Ishikawa (cell line): ENCODE results near the gene ACSL6.

ENCODE experiments used
- CEBPB ChIP-seq: IDR thresholded peaks from 2 replicates; pipeline ENCODE4 v1.6.1; 2012
- CREB1 ChIP-seq: IDR thresholded peaks from 2 replicates; pipeline ENCODE4 v1.6.1; 2012; ENCODE audit warnings: low read depth
- EGR1 ChIP-seq: IDR thresholded peaks from 2 replicates; pipeline ENCODE4 v1.6.1; 2012
- EP300 ChIP-seq: IDR thresholded peaks from 2 replicates; pipeline ENCODE4 v1.6.1; 2012; ENCODE audit warnings: borderline replicate concordance
- FOXM1 ChIP-seq: IDR thresholded peaks from 2 replicates; pipeline ENCODE4 v1.6.1; 2012; ENCODE audit warnings: low read depth, borderline replicate concordance
- NFIC ChIP-seq: IDR thresholded peaks from 2 replicates; pipeline ENCODE4 v1.6.1; 2012
- RAD21 ChIP-seq: IDR thresholded peaks from 2 replicates; pipeline ENCODE4 v1.6.1; 2012; ENCODE audit warnings: low read depth
- TAF1 ChIP-seq: IDR thresholded peaks from 2 replicates; pipeline ENCODE4 v1.6.1; 2012; ENCODE audit warnings: low read depth, mild to moderate bottlenecking
- TCF12 ChIP-seq: IDR thresholded peaks from 2 replicates; pipeline ENCODE4 v1.6.1; 2012; ENCODE audit warnings: low read depth
- TEAD4 ChIP-seq: IDR thresholded peaks from 2 replicates; pipeline ENCODE4 v1.6.1; 2012
- YY1 ChIP-seq: IDR thresholded peaks from 2 replicates; pipeline ENCODE4 v1.6.1; 2012; ENCODE audit warnings: low read depth
- ZBTB7A ChIP-seq: IDR thresholded peaks from 2 replicates; pipeline ENCODE4 v1.6.1; 2012; ENCODE audit warnings: low read depth
- TF ChIP-seq, protein P1 (sequence below): IDR thresholded peaks from 2 replicates; pipeline ENCODE4 v1.6.1; 2012; ENCODE audit warnings: low read depth, mild to moderate bottlenecking
- TF ChIP-seq, protein P2 (sequence below): IDR thresholded peaks from 2 replicates; pipeline ENCODE4 v1.6.1; 2012
- TF ChIP-seq, protein P3 (sequence below): IDR thresholded peaks from 2 replicates; pipeline ENCODE4 v1.6.1; 2012

ACSL6 gene

GRCh38 chr5:131983244-131983771, 28.1 kb downstream of the ACSL6 start:
- TF ChIP-seq, protein P1, sequence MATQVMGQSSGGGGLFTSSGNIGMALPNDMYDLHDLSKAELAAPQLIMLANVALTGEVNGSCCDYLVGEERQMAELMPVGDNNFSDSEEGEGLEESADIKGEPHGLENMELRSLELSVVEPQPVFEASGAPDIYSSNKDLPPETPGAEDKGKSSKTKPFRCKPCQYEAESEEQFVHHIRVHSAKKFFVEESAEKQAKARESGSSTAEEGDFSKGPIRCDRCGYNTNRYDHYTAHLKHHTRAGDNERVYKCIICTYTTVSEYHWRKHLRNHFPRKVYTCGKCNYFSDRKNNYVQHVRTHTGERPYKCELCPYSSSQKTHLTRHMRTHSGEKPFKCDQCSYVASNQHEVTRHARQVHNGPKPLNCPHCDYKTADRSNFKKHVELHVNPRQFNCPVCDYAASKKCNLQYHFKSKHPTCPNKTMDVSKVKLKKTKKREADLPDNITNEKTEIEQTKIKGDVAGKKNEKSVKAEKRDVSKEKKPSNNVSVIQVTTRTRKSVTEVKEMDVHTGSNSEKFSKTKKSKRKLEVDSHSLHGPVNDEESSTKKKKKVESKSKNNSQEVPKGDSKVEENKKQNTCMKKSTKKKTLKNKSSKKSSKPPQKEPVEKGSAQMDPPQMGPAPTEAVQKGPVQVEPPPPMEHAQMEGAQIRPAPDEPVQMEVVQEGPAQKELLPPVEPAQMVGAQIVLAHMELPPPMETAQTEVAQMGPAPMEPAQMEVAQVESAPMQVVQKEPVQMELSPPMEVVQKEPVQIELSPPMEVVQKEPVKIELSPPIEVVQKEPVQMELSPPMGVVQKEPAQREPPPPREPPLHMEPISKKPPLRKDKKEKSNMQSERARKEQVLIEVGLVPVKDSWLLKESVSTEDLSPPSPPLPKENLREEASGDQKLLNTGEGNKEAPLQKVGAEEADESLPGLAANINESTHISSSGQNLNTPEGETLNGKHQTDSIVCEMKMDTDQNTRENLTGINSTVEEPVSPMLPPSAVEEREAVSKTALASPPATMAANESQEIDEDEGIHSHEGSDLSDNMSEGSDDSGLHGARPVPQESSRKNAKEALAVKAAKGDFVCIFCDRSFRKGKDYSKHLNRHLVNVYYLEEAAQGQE, result no peak
- TF ChIP-seq EP300 (no peak), CEBPB (no peak), TCF12 (no peak), ZBTB7A (no peak), TAF1 (no peak), CREB1 (no peak), TEAD4 (no peak), FOXM1 (no peak), EGR1 (no peak), NFIC (no peak), YY1 (no peak)
- TF ChIP-seq, protein P2, sequence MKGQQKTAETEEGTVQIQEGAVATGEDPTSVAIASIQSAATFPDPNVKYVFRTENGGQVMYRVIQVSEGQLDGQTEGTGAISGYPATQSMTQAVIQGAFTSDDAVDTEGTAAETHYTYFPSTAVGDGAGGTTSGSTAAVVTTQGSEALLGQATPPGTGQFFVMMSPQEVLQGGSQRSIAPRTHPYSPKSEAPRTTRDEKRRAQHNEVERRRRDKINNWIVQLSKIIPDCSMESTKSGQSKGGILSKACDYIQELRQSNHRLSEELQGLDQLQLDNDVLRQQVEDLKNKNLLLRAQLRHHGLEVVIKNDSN, result no peak
- TF ChIP-seq, protein P3, sequence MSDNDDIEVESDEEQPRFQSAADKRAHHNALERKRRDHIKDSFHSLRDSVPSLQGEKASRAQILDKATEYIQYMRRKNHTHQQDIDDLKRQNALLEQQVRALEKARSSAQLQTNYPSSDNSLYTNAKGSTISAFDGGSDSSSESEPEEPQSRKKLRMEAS, result no peak

DNA sequence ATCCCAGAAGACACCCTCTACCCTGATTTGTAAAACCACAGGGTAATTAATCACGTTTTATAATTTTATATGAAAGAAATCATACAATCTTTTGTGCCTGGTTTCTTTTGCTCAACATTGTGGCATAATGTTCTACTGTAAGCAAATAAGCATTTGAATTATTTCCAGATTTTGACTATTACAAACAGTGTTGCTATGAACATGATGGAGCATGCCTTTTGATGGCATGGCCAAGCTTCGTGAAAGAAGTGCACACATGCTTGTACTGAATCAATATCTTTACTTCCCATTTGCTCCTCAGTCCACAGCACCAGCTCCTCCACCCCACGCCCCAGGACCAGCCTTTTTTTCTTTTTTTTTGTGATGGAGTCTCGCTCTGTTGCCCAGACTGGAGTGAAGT, 29.9 kb downstream of the ACSL6 start:
- no peak for TF ChIP-seq RAD21
- no peak for TF ChIP-seq CREB1
- TF ChIP-seq EP300, result no peak
- no peak for TF ChIP-seq CEBPB
- TF ChIP-seq, protein P2, result no peak
- TF ChIP-seq YY1, result no peak

GRCh38 chr5:131980696-131981095, 30.8 kb downstream of the ACSL6 start:
- TF ChIP-seq TEAD4 (no peak), EGR1 (no peak), EP300 (no peak), CEBPB (no peak), FOXM1 (no peak), YY1 (no peak), TCF12 (no peak), ZBTB7A (no peak), CREB1 (no peak), TAF1 (no peak), RAD21 (no peak)
- TF ChIP-seq, protein P2, result no peak
- TF ChIP-seq, protein P1, result no peak
- TF ChIP-seq, protein P3, result no peak

- TF ChIP-seq, protein P1, result no peak
- TF ChIP-seq, protein P3, result no peak
- no peak for TF ChIP-seq ZBTB7A
- TF ChIP-seq EGR1, result no peak
- TF ChIP-seq YY1, result no peak
- no peak for TF ChIP-seq CEBPB
- TF ChIP-seq TEAD4, result no peak
- TF ChIP-seq TCF12, result no peak
- TF ChIP-seq TAF1, result no peak
- TF ChIP-seq FOXM1, result no peak
- no peak for TF ChIP-seq RAD21
- no peak for TF ChIP-seq CREB1
- no peak for TF ChIP-seq EP300
- TF ChIP-seq NFIC, result no peak
- TF ChIP-seq, protein P2, result no peak
Observed at GRCh38 chr5:131979816-131980215, 31.6 kb downstream of the ACSL6 start.
